GM19468 (cell line): ENCODE measurements around the gene NOX5.

Experiments
- ATAC-seq: cut with Tn5 transposase; IDR thresholded peaks from one replicate; pipeline ENCODE4 v1.9.1; 2021; ENCODE audit warnings: mild to moderate bottlenecking, moderate library complexity, moderate number of reproducible peaks; ENCODE audit not compliant: unreplicated experiment; ENCODE audit errors: extremely low read depth

NOX5 gene

GRCh38 chr15:69015591-69015990, 1.1 kb downstream of the NOX5 start:
- no peak for ATAC-seq

GRCh38 chr15:69016021-69016595, 1.6 kb downstream of the NOX5 start:
- ATAC-seq = no peak

DNA sequence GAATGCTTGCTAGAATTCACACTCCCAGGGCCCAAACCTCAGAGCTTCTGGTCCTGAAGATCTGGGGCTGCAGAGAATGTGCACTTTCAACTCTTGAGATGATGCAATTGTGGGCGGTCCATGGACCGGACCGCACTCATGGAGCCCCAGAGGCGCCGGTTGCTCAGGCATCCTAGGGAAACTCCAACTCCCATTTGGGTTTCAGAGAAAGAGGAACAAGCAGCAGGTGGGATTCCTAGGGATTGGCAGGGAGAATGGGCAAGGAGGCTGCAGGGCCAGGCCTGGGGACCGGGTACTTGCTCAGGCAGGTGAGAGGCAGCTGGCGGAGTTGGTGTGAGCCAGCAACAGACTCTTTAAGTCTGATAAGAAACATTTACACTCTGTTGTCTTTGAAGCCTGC, 3.5 kb downstream of the NOX5 start:
- no peak for ATAC-seq

- no peak for ATAC-seq
Measured at GRCh38 chr15:69018951-69019350, 4.5 kb downstream of the NOX5 start.

GRCh38 chr15:69021895-69022294, 7.4 kb downstream of the NOX5 start:
- ATAC-seq = no peak

GRCh38 chr15:69025320-69025719, 10.8 kb downstream of the NOX5 start:
- no peak for ATAC-seq

DNA sequence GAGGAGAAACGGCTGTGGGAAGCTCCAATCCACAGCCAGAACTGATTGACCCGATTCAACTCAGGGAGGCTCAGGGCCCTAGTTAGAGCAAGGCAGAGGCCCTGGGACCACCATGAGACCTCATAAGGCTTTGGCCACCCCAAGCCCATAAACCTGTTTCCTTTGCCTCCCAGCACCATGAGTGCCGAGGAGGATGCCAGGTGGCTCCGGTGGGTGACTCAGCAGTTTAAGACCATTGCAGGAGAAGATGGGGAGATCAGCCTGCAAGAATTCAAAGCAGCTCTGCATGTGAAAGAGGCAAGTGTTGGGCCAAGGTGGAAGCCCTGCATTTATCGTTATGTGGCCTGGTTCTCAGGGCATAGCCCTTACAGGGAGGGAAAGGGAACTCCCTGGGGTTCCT, 11.9 kb downstream of the NOX5 start:
- ATAC-seq = no peak

GRCh38 chr15:69027976-69028518, 13.6 kb downstream of the NOX5 start:
- ATAC-seq = no peak

DNA sequence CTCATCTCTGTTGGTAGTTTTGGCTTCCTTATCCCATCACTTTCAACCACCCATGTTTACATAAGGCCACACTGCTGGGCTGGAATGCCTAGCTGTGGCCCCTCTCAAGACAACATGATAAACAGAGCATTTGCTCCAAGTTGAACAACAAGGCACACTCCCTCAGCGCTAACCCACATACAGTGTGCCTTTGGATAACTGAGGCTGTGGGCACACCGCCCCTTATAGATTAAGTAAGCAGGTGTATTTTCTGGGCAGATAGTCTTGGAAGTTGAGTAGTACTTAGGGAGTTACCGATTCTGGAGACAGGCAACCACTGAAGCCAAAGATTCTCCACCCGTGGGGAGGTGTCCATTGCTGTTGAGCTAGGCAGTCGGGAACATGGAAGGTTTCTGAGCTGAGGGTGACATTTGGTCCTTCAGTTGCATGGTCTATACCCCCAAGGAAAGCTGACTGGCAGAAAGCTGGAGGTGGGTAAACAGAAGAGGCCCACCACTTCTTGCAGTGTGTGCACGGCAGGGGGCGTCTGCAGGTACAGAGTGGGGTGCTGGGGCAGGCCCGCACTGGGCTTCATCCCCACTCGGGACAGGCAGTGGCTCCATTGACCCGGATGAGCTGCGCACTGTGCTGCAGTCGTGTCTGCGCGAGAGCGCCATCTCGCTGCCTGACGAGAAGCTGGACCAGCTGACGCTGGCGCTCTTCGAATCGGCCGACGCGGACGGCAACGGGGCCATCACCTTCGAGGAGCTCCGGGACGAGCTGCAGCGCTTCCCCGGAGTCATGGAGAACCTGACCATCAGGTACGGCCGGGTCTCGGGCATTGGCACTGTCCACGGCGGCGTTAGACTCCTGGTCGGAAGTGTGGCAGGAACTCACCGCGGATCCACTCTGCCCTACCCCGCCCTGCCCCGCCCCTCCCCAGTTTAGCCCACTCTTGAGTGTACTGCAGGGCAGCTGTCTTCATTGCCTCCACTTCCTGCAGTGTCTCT, 16.8 kb downstream of the NOX5 start:
- no peak for ATAC-seq

DNA sequence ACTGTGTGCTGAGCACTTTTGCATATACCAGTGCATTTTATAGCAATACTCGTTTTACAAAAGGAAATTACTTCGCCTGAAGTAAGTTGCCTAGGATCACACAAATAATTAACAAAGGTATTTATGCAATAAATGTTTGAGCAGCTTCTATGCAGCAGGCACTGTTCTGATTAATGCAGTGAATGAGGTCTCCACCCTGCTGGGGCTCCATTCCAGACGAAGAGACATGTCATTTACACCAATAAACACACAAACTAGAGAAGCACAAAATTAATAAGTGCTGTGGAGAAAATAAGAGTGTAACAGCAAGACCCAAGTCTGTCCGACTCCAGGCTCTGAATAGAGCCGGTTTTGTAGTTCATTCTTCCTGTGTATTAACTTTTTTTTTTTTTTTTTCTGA, 17.5 kb downstream of the NOX5 start:
- ATAC-seq = no peak

DNA sequence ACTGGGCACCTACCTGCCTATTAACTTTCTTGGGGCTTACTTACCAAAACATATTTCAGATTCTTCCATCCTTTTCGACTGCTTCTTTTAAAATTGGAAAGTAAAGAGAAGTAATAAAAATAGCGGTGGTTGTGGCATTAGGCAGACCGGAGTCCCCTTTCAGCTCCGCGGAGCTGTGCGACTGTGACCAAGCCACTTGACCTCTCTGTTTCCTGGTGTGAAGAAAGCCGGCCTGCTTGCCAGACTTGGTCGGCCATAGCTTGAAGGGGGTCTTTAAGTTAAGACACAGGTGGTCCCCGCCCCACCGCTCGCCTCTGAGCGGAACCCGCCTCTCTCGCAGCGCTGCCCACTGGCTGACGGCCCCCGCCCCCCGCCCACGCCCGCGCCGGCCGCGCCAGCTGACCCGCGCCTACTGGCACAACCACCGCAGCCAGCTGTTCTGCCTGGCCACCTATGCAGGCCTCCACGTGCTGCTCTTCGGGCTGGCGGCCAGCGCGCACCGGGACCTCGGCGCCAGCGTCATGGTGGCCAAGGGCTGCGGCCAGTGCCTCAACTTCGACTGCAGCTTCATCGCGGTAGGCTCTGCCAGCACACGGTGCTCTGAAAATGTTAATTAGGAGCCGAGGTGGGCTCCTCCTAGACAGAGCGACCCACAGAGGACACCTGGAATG, 18.3 kb downstream of the NOX5 start:
- no peak for ATAC-seq

GRCh38 chr15:69034352-69034751, 19.9 kb downstream of the NOX5 start:
- ATAC-seq = no peak

DNA sequence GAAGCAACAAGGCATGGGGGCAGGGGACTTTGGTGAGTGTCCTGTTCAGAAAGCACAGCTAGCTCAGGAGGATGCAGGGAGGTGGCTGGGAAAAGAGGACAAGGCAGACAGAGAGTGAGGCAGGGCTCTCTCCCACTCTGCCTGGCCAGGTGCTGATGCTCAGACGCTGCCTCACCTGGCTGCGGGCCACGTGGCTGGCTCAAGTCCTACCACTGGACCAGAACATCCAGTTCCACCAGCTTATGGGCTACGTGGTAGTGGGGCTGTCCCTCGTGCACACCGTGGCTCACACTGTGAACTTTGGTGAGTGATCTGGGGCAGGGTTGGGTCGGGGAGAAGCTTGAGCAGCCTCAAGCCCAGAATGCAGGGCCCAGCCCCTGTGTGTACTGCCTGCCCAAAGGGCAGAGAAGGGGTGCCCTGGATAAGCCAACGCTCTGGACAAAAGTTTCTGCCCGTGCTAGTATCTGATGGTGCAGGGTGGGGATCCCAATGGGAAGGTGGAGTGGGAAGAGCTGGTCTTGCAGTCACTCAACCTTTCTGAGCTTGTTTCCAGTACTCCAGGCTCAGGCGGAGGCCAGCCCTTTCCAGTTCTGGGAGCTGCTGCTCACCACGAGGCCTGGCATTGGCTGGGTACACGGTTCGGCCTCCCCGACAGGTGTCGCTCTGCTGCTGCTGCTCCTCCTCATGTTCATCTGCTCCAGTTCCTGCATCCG, 20.9 kb downstream of the NOX5 start:
- ATAC-seq = no peak

GRCh38 chr15:69035918-69036258, 21.4 kb downstream of the NOX5 start:
- no peak for ATAC-seq

DNA sequence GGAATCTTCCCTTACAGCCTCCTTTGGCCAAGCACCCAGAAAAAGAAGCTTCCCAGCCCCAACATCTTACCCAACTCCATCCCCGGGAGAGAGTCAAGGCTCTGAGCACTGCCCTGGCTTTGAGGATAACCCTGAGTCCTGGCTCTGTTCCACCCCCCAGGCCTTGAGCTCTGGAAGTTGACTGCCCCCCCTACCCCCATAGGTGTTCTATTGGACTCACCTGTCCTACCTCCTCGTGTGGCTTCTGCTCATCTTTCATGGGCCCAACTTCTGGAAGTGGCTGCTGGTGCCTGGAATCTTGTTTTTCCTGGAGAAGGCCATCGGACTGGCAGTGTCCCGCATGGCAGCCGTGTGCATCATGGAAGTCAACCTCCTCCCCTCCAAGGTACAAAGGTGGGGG, 22.3 kb downstream of the NOX5 start:
- ATAC-seq = no peak

- no peak for ATAC-seq
Measured at GRCh38 chr15:69037482-69037881, 23.0 kb downstream of the NOX5 start.

DNA sequence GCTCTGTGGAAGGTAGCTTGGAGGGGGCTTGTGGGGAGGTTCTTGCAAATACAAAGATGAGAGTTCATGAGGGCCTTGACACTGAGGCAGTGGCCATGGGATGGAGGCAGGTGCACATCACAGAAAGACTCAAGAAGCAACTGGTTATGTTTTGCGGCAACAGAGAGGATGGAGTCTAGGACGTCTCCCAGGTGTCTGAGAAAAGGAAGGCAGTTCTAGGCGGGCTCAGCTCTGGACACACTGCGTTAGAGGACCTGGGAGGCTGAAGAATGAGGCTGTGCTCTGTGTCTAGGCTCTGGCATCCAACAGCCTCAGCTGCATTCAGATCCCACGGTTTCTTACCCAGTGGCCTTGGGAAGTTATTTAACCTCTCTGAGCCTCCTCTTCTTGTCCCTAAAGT, 23.5 kb downstream of the NOX5 start:
- no peak for ATAC-seq

- no peak for ATAC-seq
Measured at GRCh38 chr15:69038508-69038907, 24.0 kb downstream of the NOX5 start.

- no peak for ATAC-seq
Measured at GRCh38 chr15:69039516-69040225, 25.2 kb downstream of the NOX5 start.

DNA sequence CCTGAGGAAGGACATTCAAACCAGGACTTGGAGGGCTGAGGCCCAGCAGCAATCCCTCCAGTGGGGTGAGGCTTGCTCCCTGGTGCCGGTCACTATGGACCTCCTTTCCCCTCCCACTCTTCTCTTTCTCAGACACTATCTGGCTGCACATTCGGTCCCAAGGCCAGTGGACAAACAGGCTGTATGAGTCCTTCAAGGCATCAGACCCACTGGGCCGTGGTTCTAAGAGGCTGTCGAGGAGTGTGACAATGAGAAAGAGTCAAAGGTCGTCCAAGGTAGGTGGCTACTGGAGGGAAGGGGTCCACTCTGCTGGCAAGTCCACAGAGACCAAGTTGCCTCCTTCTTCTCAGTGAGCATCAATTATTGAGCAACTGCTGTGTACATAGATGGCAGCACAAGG, 28.0 kb downstream of the NOX5 start:
- ATAC-seq = no peak
